ENCODE data around the gene TPM1.

GRCh38 chr15:63077952-63078351, 35.4 kb downstream of the TPM1 start:
- no peak for TF ChIP-seq CTCF (IDR thresholded peaks at IDR 0.05; ENCODE audit: insufficient read depth, low read length, poor library complexity, severe bottlenecking)
- TF ChIP-seq EZH2phosphoT487 (conservative IDR thresholded peaks at IDR 0.05; ENCODE audit: low read length), result no peak

All from SU-DHL-6 (cell line).